GM19025 (cell line): ENCODE data around the gene CHN1.

Experiments used
- ATAC-seq: cut with Tn5 transposase; IDR thresholded peaks from one replicate; pipeline ENCODE4 v1.9.1; 2021; ENCODE audit warnings: mild to moderate bottlenecking, low read depth, moderate library complexity; ENCODE audit not compliant: unreplicated experiment

Gene CHN1

GRCh38 chr2:174750923-174751441 is 254.2 kb downstream of the CHN1 start:
- peak; percentile 49 for ATAC-seq

- ATAC-seq, result no peak
Observed at GRCh38 chr2:174749793-174750192, 255.4 kb downstream of the CHN1 start.

DNA sequence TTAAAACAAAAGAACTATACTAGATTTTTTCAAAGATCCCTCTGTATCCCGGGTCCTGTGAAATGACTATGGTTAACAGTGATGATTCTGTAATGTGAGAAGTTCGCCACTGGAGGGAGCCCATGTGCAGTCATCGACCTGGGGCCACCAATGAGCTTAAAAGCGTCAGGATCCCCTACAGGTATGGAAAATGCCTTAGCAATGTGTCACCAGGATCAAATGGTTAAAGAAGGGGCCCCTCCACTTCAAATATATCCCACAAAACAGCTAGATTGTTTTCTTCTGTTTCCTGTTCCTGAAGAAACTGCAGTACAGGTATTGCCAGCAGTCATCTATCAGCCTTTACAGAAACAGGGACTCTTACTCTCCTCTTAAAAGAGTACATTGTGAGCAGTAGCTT is 256.2 kb downstream of the CHN1 start:
- no peak for ATAC-seq
